AG20443 (cell line): ENCODE data around the gene HLA-DMB.
A peak's percentile ranks its signal among the peaks of the same experiment; 100 is the strongest.
"Not testable (repeated sequence)": the region's sequence is repeated elsewhere in the genome, so short reads cannot be mapped to it uniquely, and the experiment has no call there.

Source experiments
- DNase-seq: peaks from one replicate; pipeline ENCODE4 v3.0.0; 2012; ENCODE audit warnings: low spot score, mixed read lengths

Gene HLA-DMB

GRCh38 chr6:32950010-32950409, 9.2 kb upstream of the HLA-DMB start:
- DNase-seq: no peak

GRCh38 chr6:32949113-32949512, 8.3 kb upstream of the HLA-DMB start:
- no peak for DNase-seq

- DNase-seq: peak; percentile 31
These were observed 7.0 kb upstream of the HLA-DMB start for GRCh38 chr6:32947552-32948465.

- DNase-seq: no peak
These were observed 6.1 kb upstream of the HLA-DMB start for GRCh38 chr6:32946893-32947292.

GRCh38 chr6:32945953-32946352, 5.1 kb upstream of the HLA-DMB start:
- no peak for DNase-seq

- DNase-seq: no peak
These were observed 4.4 kb upstream of the HLA-DMB start for GRCh38 chr6:32945108-32945760.

GRCh38 chr6:32943864-32944649, 3.2 kb upstream of the HLA-DMB start:
- DNase-seq: no peak

GRCh38 chr6:32942555-32943123, 1.8 kb upstream of the HLA-DMB start:
- DNase-seq: not testable (repeated sequence)

- no peak for DNase-seq
These were observed 463 bp upstream of the HLA-DMB start for GRCh38 chr6:32941214-32941768.

- no peak for DNase-seq
These were observed 2.3 kb downstream of the HLA-DMB start for GRCh38 chr6:32938494-32938893.

- DNase-seq: no peak
These were observed 3.6 kb downstream of the HLA-DMB start for GRCh38 chr6:32937230-32937633.

GRCh38 chr6:32936239-32937152, 4.3 kb downstream of the HLA-DMB start:
- DNase-seq: no peak

GRCh38 chr6:32935551-32936238, 5.1 kb downstream of the HLA-DMB start:
- no peak for DNase-seq

- peak; percentile 89 for DNase-seq
These were observed 7.2 kb downstream of the HLA-DMB start for GRCh38 chr6:32933661-32934085.

GRCh38 chr6:32932132-32932868, 8.5 kb downstream of the HLA-DMB start:
- DNase-seq: peak; percentile 38

GRCh38 chr6:32931211-32931610, 9.6 kb downstream of the HLA-DMB start:
- DNase-seq: no peak

- DNase-seq: no peak
These were observed 18.7 kb downstream of the HLA-DMB start for GRCh38 chr6:32922083-32922482.

GRCh38 chr6:32920715-32921114, 20.1 kb downstream of the HLA-DMB start:
- no peak for DNase-seq

- no peak for DNase-seq
These were observed 27.9 kb downstream of the HLA-DMB start for GRCh38 chr6:32912951-32913350.
